ENCODE measurements around the gene ERBB4.

Gene ERBB4

DNA sequence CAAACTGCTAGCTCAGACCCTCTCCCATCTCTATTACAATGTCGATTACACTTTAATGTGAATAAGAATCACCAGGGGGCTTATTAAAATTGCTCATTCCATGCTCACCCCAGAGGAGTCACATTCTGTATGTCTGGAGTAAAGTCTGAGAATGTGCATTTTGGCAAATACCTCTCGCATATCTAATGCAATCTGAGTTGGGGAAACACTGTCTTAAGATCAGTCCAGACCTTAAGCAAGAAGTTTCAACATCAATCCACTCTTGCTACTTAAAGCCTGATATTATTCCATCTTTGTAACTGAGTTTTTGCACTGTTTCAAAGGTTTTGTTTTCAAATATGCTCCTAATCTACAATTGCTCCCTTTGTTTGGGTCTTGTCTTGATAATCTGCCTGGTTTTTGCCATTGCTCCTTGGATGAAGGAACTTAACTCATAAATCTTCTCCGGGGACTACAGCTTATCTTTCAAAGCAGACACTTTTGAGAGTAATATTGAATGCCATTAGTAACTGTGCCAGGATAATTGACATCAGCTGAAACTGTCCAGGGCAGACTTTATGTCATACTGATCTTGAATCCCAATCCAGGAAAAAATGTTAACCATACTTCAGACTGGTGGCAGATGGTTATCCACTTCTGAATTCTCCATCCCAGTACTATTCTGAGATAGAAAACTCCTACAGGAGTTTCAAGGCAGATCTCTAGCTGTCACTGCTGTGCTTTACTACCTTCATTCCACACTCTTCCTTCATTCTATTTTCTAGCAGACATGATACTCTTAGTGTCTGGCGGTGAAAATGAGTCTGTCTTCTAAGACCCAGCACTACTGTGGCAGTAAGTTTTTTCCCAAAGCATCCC lies 200.9 kb downstream of the ERBB4 start:
- ATAC-seq = no peak
- TF ChIP-seq, protein P1, sequence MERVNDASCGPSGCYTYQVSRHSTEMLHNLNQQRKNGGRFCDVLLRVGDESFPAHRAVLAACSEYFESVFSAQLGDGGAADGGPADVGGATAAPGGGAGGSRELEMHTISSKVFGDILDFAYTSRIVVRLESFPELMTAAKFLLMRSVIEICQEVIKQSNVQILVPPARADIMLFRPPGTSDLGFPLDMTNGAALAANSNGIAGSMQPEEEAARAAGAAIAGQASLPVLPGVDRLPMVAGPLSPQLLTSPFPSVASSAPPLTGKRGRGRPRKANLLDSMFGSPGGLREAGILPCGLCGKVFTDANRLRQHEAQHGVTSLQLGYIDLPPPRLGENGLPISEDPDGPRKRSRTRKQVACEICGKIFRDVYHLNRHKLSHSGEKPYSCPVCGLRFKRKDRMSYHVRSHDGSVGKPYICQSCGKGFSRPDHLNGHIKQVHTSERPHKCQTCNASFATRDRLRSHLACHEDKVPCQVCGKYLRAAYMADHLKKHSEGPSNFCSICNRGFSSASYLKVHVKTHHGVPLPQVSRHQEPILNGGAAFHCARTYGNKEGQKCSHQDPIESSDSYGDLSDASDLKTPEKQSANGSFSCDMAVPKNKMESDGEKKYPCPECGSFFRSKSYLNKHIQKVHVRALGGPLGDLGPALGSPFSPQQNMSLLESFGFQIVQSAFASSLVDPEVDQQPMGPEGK (CRISPR knock-in tag; IDR thresholded peaks at IDR 0.05; ENCODE audit: borderline replicate concordance) = 0 out of 2 replicates have a peak, but pooled peaks have one; percentile 25
- TF ChIP-seq BACH2 (CRISPR knock-in tag; IDR thresholded peaks at IDR 0.05; ENCODE audit: borderline replicate concordance) = no peak
- no peak for TF ChIP-seq ZFP30 (CRISPR knock-in tag; IDR thresholded peaks at IDR 0.05)
- peak; percentile 75; the same call in 1 of the 2 replicates for TF ChIP-seq SNAI2 (CRISPR knock-in tag; IDR thresholded peaks at IDR 0.05)
- no peak for TF ChIP-seq TOX (CRISPR knock-in tag; IDR thresholded peaks at IDR 0.05; ENCODE audit: borderline replicate concordance)
- 0 out of 2 replicates have a peak, but pooled peaks have one; percentile 33 for TF ChIP-seq GLIS3 (CRISPR knock-in tag; IDR thresholded peaks at IDR 0.05)
- TF ChIP-seq, protein P2, sequence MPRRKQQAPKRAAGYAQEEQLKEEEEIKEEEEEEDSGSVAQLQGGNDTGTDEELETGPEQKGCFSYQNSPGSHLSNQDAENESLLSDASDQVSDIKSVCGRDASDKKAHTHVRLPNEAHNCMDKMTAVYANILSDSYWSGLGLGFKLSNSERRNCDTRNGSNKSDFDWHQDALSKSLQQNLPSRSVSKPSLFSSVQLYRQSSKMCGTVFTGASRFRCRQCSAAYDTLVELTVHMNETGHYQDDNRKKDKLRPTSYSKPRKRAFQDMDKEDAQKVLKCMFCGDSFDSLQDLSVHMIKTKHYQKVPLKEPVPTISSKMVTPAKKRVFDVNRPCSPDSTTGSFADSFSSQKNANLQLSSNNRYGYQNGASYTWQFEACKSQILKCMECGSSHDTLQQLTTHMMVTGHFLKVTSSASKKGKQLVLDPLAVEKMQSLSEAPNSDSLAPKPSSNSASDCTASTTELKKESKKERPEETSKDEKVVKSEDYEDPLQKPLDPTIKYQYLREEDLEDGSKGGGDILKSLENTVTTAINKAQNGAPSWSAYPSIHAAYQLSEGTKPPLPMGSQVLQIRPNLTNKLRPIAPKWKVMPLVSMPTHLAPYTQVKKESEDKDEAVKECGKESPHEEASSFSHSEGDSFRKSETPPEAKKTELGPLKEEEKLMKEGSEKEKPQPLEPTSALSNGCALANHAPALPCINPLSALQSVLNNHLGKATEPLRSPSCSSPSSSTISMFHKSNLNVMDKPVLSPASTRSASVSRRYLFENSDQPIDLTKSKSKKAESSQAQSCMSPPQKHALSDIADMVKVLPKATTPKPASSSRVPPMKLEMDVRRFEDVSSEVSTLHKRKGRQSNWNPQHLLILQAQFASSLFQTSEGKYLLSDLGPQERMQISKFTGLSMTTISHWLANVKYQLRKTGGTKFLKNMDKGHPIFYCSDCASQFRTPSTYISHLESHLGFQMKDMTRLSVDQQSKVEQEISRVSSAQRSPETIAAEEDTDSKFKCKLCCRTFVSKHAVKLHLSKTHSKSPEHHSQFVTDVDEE (CRISPR knock-in tag; IDR thresholded peaks at IDR 0.05) = peak; percentile 82; the same call in 1 of the 2 replicates
- peak; percentile 93 for TF ChIP-seq ZFP3 (CRISPR knock-in tag; IDR thresholded peaks at IDR 0.05)
- TF ChIP-seq RARB (CRISPR knock-in tag; IDR thresholded peaks at IDR 0.05) = no peak
- peak; percentile 49; the same call in 1 of the 2 replicates for TF ChIP-seq TCF4 (CRISPR knock-in tag; IDR thresholded peaks at IDR 0.05; ENCODE audit: borderline replicate concordance)
- TF ChIP-seq ISL1 (CRISPR knock-in tag; IDR thresholded peaks at IDR 0.05) = peak; percentile 96

DNA sequence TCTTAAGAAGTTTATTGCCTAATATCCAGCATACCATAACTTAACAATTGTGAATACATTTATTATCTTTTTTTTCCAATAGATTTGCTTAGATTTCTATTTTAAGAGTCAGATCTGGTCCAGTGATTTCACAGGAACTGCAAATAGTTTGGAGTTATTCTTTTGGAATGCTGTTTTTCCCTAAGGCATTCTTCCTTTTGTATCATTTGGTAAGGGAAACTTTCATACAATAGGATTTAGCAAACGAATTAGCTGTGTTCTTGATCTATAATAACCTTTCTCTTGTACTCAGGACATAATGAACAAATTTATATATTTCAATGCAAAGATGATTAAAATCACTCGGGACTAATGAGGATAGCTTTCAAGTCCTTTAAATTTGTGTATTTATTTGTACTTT lies 201.6 kb downstream of the ERBB4 start:
- ATAC-seq = no peak
- no peak for TF ChIP-seq TCF4 (CRISPR knock-in tag; IDR thresholded peaks at IDR 0.05; ENCODE audit: borderline replicate concordance)
- no peak for TF ChIP-seq PPARA (CRISPR knock-in tag; IDR thresholded peaks at IDR 0.05; ENCODE audit: borderline replicate concordance)
- no peak for TF ChIP-seq ZC3H10 (CRISPR knock-in tag; IDR thresholded peaks at IDR 0.05)
- TF ChIP-seq ZNF70 (CRISPR knock-in tag; IDR thresholded peaks at IDR 0.05) = no peak
- TF ChIP-seq SNAI2 (CRISPR knock-in tag; IDR thresholded peaks at IDR 0.05) = no peak

DNA sequence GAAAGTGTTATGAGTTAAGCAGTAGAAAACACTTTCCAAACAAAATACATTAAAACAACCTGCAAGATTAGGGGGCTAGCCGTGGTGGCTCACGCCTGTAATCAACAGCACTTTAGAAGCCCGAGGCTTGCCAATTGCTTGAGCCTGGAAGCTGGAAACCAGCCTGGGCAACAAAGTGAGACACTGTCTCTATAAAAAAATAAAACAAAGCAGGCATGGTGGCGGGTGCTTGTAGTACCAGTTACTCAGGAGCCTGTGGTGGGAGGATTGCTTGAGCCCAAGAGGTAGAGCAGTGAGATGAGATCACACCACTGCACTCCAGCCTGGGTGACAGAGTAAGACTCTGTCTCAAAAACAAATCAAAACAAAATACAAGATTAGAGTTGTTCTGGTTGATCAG lies 208.3 kb downstream of the ERBB4 start:
- TF ChIP-seq, protein P3, sequence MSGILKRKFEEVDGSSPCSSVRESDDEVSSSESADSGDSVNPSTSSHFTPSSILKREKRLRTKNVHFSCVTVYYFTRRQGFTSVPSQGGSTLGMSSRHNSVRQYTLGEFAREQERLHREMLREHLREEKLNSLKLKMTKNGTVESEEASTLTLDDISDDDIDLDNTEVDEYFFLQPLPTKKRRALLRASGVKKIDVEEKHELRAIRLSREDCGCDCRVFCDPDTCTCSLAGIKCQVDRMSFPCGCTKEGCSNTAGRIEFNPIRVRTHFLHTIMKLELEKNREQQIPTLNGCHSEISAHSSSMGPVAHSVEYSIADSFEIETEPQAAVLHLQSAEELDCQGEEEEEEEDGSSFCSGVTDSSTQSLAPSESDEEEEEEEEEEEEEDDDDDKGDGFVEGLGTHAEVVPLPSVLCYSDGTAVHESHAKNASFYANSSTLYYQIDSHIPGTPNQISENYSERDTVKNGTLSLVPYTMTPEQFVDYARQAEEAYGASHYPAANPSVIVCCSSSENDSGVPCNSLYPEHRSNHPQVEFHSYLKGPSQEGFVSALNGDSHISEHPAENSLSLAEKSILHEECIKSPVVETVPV (CRISPR knock-in tag; IDR thresholded peaks at IDR 0.05) = no peak
- TF ChIP-seq, protein P2 (CRISPR knock-in tag; IDR thresholded peaks at IDR 0.05) = no peak
- TF ChIP-seq ISL1 (CRISPR knock-in tag; IDR thresholded peaks at IDR 0.05) (no peak), ZC3H10 (CRISPR knock-in tag; IDR thresholded peaks at IDR 0.05) (no peak), TCF4 (CRISPR knock-in tag; IDR thresholded peaks at IDR 0.05; ENCODE audit: borderline replicate concordance) (no peak)
- ATAC-seq = no peak

DNA sequence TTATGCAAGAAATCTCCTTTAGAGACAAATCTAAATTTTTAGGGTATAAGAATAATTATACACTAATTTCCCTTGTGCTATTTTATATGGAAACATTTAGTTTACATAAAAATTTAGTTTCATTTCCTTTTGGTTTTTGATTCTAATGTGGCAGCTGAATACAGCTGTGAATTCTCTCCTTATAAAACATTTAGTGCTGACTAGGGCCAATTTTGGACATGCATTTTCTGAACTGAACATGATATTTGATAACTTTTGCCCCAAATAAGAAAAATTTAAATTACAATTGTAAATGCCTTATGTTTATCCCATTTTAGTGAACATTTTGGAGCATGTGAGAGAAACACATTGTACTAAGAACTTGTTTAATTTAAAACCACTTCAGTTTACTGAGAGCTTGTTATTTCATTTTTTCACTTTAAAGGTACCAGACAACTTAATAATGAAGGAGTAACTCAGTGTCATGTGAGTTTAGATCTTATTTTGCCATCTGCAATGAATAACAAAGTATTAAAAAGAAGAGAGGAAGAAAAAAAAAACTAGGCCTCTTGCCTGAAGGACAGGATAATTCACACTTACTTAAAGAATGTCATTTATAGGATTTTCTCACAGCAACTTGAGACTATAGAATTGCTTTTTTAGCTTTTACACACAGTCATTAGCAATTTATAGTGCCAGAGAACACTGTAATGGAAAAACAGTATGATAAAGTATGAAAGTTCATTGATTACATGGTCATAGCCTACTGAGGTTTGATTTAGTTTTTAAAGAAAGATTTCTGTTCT lies 209.7 kb downstream of the ERBB4 start:
- no peak for ATAC-seq
- TF ChIP-seq RARB (CRISPR knock-in tag; IDR thresholded peaks at IDR 0.05) = no peak
- TF ChIP-seq ARNTL (CRISPR knock-in tag; IDR thresholded peaks at IDR 0.05; ENCODE audit: borderline replicate concordance, low read depth) = no peak
- TF ChIP-seq OSR1 (CRISPR knock-in tag; IDR thresholded peaks at IDR 0.05) = no peak
- TF ChIP-seq, protein P4, sequence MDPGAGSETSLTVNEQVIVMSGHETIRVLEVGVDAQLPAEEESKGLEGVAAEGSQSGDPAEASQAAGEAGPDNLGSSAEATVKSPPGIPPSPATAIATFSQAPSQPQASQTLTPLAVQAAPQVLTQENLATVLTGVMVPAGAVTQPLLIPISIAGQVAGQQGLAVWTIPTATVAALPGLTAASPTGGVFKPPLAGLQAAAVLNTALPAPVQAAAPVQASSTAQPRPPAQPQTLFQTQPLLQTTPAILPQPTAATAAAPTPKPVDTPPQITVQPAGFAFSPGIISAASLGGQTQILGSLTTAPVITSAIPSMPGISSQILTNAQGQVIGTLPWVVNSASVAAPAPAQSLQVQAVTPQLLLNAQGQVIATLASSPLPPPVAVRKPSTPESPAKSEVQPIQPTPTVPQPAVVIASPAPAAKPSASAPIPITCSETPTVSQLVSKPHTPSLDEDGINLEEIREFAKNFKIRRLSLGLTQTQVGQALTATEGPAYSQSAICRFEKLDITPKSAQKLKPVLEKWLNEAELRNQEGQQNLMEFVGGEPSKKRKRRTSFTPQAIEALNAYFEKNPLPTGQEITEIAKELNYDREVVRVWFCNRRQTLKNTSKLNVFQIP (CRISPR knock-in tag; IDR thresholded peaks at IDR 0.05; ENCODE audit: borderline replicate concordance, low read depth) = no peak
- no peak for TF ChIP-seq ZFP30 (CRISPR knock-in tag; IDR thresholded peaks at IDR 0.05)
- TF ChIP-seq, protein P5, sequence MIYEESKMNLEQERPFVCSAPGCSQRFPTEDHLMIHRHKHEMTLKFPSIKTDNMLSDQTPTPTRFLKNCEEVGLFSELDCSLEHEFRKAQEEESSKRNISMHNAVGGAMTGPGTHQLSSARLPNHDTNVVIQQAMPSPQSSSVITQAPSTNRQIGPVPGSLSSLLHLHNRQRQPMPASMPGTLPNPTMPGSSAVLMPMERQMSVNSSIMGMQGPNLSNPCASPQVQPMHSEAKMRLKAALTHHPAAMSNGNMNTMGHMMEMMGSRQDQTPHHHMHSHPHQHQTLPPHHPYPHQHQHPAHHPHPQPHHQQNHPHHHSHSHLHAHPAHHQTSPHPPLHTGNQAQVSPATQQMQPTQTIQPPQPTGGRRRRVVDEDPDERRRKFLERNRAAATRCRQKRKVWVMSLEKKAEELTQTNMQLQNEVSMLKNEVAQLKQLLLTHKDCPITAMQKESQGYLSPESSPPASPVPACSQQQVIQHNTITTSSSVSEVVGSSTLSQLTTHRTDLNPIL (CRISPR knock-in tag; IDR thresholded peaks at IDR 0.05; ENCODE audit: low read depth) = no peak
- no peak for TF ChIP-seq PPARA (CRISPR knock-in tag; IDR thresholded peaks at IDR 0.05; ENCODE audit: borderline replicate concordance)

Measured in SK-N-SH treated with all-trans-retinoic acid at 6 μM for 48 hours (cell line).